HG02885 (cell line): ENCODE measurements around the gene GSPT1.

Source experiments
- ATAC-seq: cut with Tn5 transposase; IDR thresholded peaks from one replicate; pipeline ENCODE4 v1.9.1; 2021; ENCODE audit warnings: mild to moderate bottlenecking; ENCODE audit not compliant: unreplicated experiment, poor library complexity

The GSPT1 gene

GRCh38 chr16:11914210-11915113 is 1.3 kb downstream of the GSPT1 start:
- no peak for ATAC-seq

GRCh38 chr16:11913425-11914079 is 2.2 kb downstream of the GSPT1 start:
- ATAC-seq = no peak

GRCh38 chr16:11909653-11910545 is 5.9 kb downstream of the GSPT1 start:
- no peak for ATAC-seq

GRCh38 chr16:11907160-11907970 is 8.4 kb downstream of the GSPT1 start:
- ATAC-seq = no peak

- no peak for ATAC-seq
Measured at GRCh38 chr16:11903906-11904305, 11.8 kb downstream of the GSPT1 start.

GRCh38 chr16:11901091-11901490 is 14.7 kb downstream of the GSPT1 start:
- ATAC-seq = no peak

GRCh38 chr16:11896486-11897176 is 19.1 kb downstream of the GSPT1 start:
- no peak for ATAC-seq

- no peak for ATAC-seq
Measured at GRCh38 chr16:11893571-11893970, 22.2 kb downstream of the GSPT1 start.

- ATAC-seq = no peak
Measured at GRCh38 chr16:11892761-11893160, 23.0 kb downstream of the GSPT1 start.

GRCh38 chr16:11890231-11890965 is 25.4 kb downstream of the GSPT1 start:
- ATAC-seq = no peak

GRCh38 chr16:11886881-11887280 is 28.9 kb downstream of the GSPT1 start:
- ATAC-seq = no peak

- ATAC-seq = no peak
Measured at GRCh38 chr16:11884035-11884434, 31.7 kb downstream of the GSPT1 start.

- ATAC-seq = no peak
Measured at GRCh38 chr16:11880007-11880406, 35.7 kb downstream of the GSPT1 start.

- ATAC-seq = no peak
Measured at GRCh38 chr16:11877374-11877773, 38.4 kb downstream of the GSPT1 start.

GRCh38 chr16:11876306-11876705 is 39.5 kb downstream of the GSPT1 start:
- no peak for ATAC-seq

GRCh38 chr16:11875721-11876120 is 40.0 kb downstream of the GSPT1 start:
- ATAC-seq = no peak

GRCh38 chr16:11871193-11871592 is 44.6 kb downstream of the GSPT1 start:
- ATAC-seq = no peak

- no peak for ATAC-seq
Measured at GRCh38 chr16:11870399-11870798, 45.4 kb downstream of the GSPT1 start.
